Keratinocyte (primary cell): Measurements from ENCODE around the gene PARD3B. TPM values are rescaled to one million over a fixed set of nuclear protein-coding genes. Genes with fewer than 3 reads are reported as not detected.

Experiments
- DNase-seq: peaks from one replicate; pipeline ENCODE4 v3.0.0-alpha.2; 2011; ENCODE audit warnings: low read depth, missing footprints, low spot score
- FAIRE-seq: peaks from 2 replicates; lab custom pipeline; 2011; peaks lifted over from hg19 to GRCh38; lab: Jason Lieb, UNC
- H2AFZ ChIP-seq: 2 replicates; pipeline ENCODE4 v1.6.0; 2012; ENCODE audit warnings: low read length, control low read depth, inconsistent platforms; ENCODE audit not compliant: control insufficient read depth
- H3K27ac ChIP-seq: 2 replicates; pipeline ENCODE4 v1.5.1; 2011; ENCODE audit warnings: low read length; ENCODE audit not compliant: control insufficient read depth, insufficient read depth
- H3K27me3 ChIP-seq: 3 replicates; pipeline ENCODE4 v1.6.0; 2011; ENCODE audit warnings: low read length; ENCODE audit not compliant: control insufficient read depth, insufficient read depth; ENCODE audit errors: extremely low read depth
- H3K36me3 ChIP-seq, 2 experiments: 2 replicates in 1 of 2; 3 replicates in 1 of 2; pipeline ENCODE4 v1.5.1; 2011; ENCODE audit warnings: low read length in 2 of 2, mild to moderate bottlenecking in 1 of 2; ENCODE audit not compliant: control insufficient read depth in 2 of 2, insufficient read depth in 2 of 2; ENCODE audit errors: extremely low read depth in 1 of 2
- H3K4me1 ChIP-seq: 3 replicates; pipeline ENCODE4 v1.5.1; 2011; ENCODE audit warnings: low read length; ENCODE audit not compliant: control insufficient read depth, insufficient read depth; ENCODE audit errors: extremely low read depth
- H3K4me2 ChIP-seq: 3 replicates; pipeline ENCODE4 v1.6.0; 2011; ENCODE audit warnings: low read depth, low read length; ENCODE audit not compliant: control insufficient read depth, insufficient read depth; ENCODE audit errors: extremely low read depth
- H3K4me3 ChIP-seq, 3 experiments: fragments of 200-600 bp in 1 of 3; sonication (generic) in 1 of 3; 2 replicates in 2 of 3; 3 replicates in 1 of 3; pipeline ENCODE4 v1.5.1; 2011 to 2016; ENCODE audit warnings: low read length in 3 of 3, mild to moderate bottlenecking in 3 of 3, control low read depth in 2 of 3, inconsistent platforms in 1 of 3, low read depth in 1 of 3, mixed read lengths in 1 of 3, mixed run types in 1 of 3, moderate library complexity in 1 of 3; ENCODE audit not compliant: control insufficient read depth in 2 of 3, insufficient read depth in 2 of 3; ENCODE audit errors: extremely low read depth in 1 of 3
- H3K79me2 ChIP-seq: 2 replicates; pipeline ENCODE4 v1.6.0; 2012; ENCODE audit warnings: low read length; ENCODE audit not compliant: control insufficient read depth, insufficient read depth
- H3K9ac ChIP-seq: 3 replicates; pipeline ENCODE4 v1.6.0; 2011; ENCODE audit warnings: low read length; ENCODE audit not compliant: control insufficient read depth, insufficient read depth; ENCODE audit errors: extremely low read depth
- H3K9me1 ChIP-seq: 3 replicates; pipeline ENCODE4 v1.6.0; 2011; ENCODE audit warnings: low read length; ENCODE audit not compliant: control insufficient read depth, insufficient read depth; ENCODE audit errors: extremely low read depth
- H3K9me3 ChIP-seq: 2 replicates; pipeline ENCODE4 v1.5.1; 2012; ENCODE audit warnings: low read depth, low read length; ENCODE audit not compliant: control insufficient read depth
- H4K20me1 ChIP-seq: 3 replicates; pipeline ENCODE4 v1.6.0; 2011; ENCODE audit warnings: low read length; ENCODE audit not compliant: control insufficient read depth, insufficient read depth; ENCODE audit errors: extremely low read depth
- CTCF ChIP-seq, 3 experiments: IDR thresholded peaks in 1 of 3; conservative IDR thresholded peaks in 1 of 3; optimal IDR thresholded peaks in 1 of 3; 2 replicates in 2 of 3; 3 replicates in 1 of 3; pipeline versions ENCODE3 to v1.5.1; 2011; ENCODE audit warnings: low read length in 3 of 3, mild to moderate bottlenecking in 3 of 3, moderate library complexity in 2 of 3, control low read depth in 1 of 3, inconsistent platforms in 1 of 3; ENCODE audit not compliant: insufficient read depth in 2 of 3; ENCODE audit errors: extremely low read depth in 1 of 3
- EZH2 ChIP-seq: IDR thresholded peaks from one replicate; pipeline ENCODE4 v1.6.1; 2012; ENCODE audit warnings: inconsistent platforms, mild to moderate bottlenecking, low read length, moderate library complexity
- dilution Hi-C: fragments of 300-500 bp; cut with MboI; formaldehyde crosslinking; loops from one replicate; pipeline ENCODE4 v1.7.0; 2020; ENCODE audit warnings: low sequenced_read_pairs; ENCODE audit not compliant: extremely low pct_ligation_motif_present
- polyA plus RNA-seq, 5 experiments: library from polyadenylated mRNA; depleted of rRNA in 3 of 5; stranded (reverse) in 3 of 5; stranded (forward) in 1 of 5; unstranded in 1 of 5; fragments of >200 nt; gene quantifications; 1 replicate in 1 of 5; 2 replicates in 3 of 5; 3 replicates in 1 of 5; pipeline versions ENCODE4 v1.2.1 to v1.2.3, GENCODE V29; 2011 to 2012; ENCODE audit warnings: missing spikeins in 2 of 5, low read depth in 1 of 5, low replicate concordance in 1 of 5

Gene PARD3B
- polyA plus RNA-seq, 1 donor (not counting 4 experiments of a cell fraction or from before 2014, with no cell fraction given): 1.2 TPM

DNA sequence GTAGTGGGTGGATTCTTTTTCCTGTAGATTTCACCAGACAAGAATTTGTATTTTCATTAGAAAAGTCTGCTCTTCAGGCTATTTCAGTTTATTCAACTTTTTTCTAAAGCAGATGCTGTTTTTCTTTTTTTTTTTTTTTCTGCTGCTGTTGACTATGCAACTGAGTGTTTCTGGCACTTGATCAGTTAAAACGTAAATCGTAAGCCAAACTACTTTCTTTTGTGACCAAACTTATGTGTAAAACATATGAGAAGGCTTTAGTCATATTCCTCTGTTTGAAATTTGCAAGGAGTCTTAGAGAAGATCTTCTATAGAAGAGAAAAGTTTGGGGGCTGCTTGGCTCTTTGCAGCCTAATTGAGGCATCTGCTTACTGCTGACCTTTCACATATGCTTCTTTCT, 170.1 kb downstream of the PARD3B start:
- TF ChIP-seq EZH2 (no peak), CTCF (optimal IDR thresholded peaks at IDR 0.05 in 1 of 3, IDR thresholded peaks at IDR 0.05 in 1 of 3, conservative IDR thresholded peaks at IDR 0.05 in 1 of 3; ENCODE audit: extremely low read depth in 1 of 3, insufficient read depth in 2 of 3, low read length in 3 of 3) (no peak)

GRCh38 chr2:204717591-204717990, 172.3 kb downstream of the PARD3B start:
- TF ChIP-seq EZH2: no peak
- TF ChIP-seq CTCF (optimal IDR thresholded peaks at IDR 0.05 in 1 of 3, IDR thresholded peaks at IDR 0.05 in 1 of 3, conservative IDR thresholded peaks at IDR 0.05 in 1 of 3; ENCODE audit: extremely low read depth in 1 of 3, insufficient read depth in 2 of 3, low read length in 3 of 3): no peak
- DNase-seq: no peak
- Histone ChIP-seq H3K4me2 (no peak overlapping the region), H3K4me1 (no peaks in the 10 kb centered on the region), H3K27ac (no peak overlapping the region), H2AFZ (no peak overlapping the region), H3K4me3 (no peak overlapping the region), H3K36me3 (no peaks in the 10 kb centered on the region), H3K9ac (no peak overlapping the region), H4K20me1 (no peaks in the 10 kb centered on the region), H3K79me2 (no peaks in the 10 kb centered on the region), H3K27me3 (no peaks in the 10 kb centered on the region), H3K9me1 (no peaks in the 10 kb centered on the region), H3K9me3 (no peaks in the 10 kb centered on the region)
- dilution Hi-C loops: no loop called here
- FAIRE-seq: no peak

More for the DNA sequence above, 170.1 kb downstream of the PARD3B start:
- FAIRE-seq (no peak), DNase-seq (no peak)
- dilution Hi-C loops: no loop called here
- H2AFZ ChIP-seq: no peak overlapping the region
- H3K36me3 ChIP-seq: no peaks in the 10 kb centered on the region
- no peak overlapping the region for H3K4me2 ChIP-seq
- no peaks in the 10 kb centered on the region for H3K9me1 ChIP-seq
- H3K9ac ChIP-seq: no peak overlapping the region
- H3K79me2 ChIP-seq: no peaks in the 10 kb centered on the region
- no peaks in the 10 kb centered on the region for H3K4me1 ChIP-seq
- H4K20me1 ChIP-seq: no peaks in the 10 kb centered on the region
- no peaks in the 10 kb centered on the region for H3K9me3 ChIP-seq
- no peak overlapping the region for H3K4me3 ChIP-seq
- H3K27ac ChIP-seq: no peak overlapping the region
- no peaks in the 10 kb centered on the region for H3K27me3 ChIP-seq
